Mesothelial cell of epicardium (in vitro differentiated cells): ENCODE results near the gene ATP10B. TPM values are rescaled to one million over a fixed set of nuclear protein-coding genes. Genes with fewer than 3 reads are reported as not detected.

Experiments
- DNase-seq, 2 experiments: peaks; one replicate each; pipeline ENCODE4 v3.0.0; 2021; ENCODE audit warnings: low spot score in 2 of 2; ENCODE audit not compliant: unreplicated experiment in 2 of 2
- H3K27ac Mint-ChIP-seq: 2 replicates; pipeline ENCODE4 v1.8.0; 2021; ENCODE audit warnings: mixed read lengths
- H3K27me3 Mint-ChIP-seq: 2 replicates; pipeline ENCODE4 v1.8.0; 2021; ENCODE audit warnings: low read depth, mixed read lengths
- H3K36me3 Mint-ChIP-seq: 2 replicates; pipeline ENCODE4 v1.8.0; 2021; ENCODE audit warnings: mixed read lengths
- H3K4me1 Mint-ChIP-seq: 2 replicates; pipeline ENCODE4 v1.8.0; 2021; ENCODE audit warnings: mixed read lengths
- H3K4me3 Mint-ChIP-seq: 2 replicates; pipeline ENCODE4 v1.8.0; 2021; ENCODE audit warnings: mild to moderate bottlenecking, moderate library complexity, mixed read lengths
- H3K9me3 Mint-ChIP-seq: 2 replicates; pipeline ENCODE4 v1.8.0; 2021; ENCODE audit warnings: mixed read lengths
- total RNA-seq: library from RNA; stranded (reverse); gene quantifications from 3 replicates; pipeline ENCODE4 v1.2.1, GENCODE V29; 2021
- TF ChIP-seq, protein P1 (sequence below): fragments of 200-600 bp; sonication (generic); IDR thresholded peaks from one replicate; pipeline ENCODE4 v1.5.0; 2021; ENCODE audit warnings: antibody characterized with exemption; ENCODE audit not compliant: unreplicated experiment

Gene ATP10B
- total RNA-seq, 1 donor from 2014 or later = not detected

DNA sequence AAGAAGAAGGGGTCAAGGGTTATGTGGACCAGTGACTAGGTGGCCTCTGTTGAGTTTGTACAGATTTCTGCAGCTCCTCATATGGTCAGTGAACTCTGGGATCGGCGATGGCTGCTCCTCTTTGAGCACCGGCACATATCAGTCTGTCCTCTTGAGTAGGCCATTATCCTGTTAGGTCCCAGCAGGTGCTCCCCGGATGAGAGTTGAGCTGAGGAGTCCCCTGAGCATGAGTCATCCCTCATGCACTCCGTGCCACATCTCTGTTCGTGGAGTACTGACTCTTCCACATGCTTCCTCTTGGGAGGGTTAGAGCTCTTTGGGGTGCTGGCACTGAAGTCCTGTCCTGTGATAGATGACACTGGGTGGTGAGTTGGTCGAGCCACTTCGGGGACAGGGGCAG, 286.6 kb downstream of the ATP10B start:
- peaks cover 6% of the 10 kb centered on the region for H3K27me3 Mint-ChIP-seq
- H3K27ac Mint-ChIP-seq = no peak overlapping the region
- H3K36me3 Mint-ChIP-seq = no peaks in the 10 kb centered on the region
- H3K4me3 Mint-ChIP-seq = no peak overlapping the region
- no peaks in the 10 kb centered on the region for H3K4me1 Mint-ChIP-seq
- TF ChIP-seq, protein P1, sequence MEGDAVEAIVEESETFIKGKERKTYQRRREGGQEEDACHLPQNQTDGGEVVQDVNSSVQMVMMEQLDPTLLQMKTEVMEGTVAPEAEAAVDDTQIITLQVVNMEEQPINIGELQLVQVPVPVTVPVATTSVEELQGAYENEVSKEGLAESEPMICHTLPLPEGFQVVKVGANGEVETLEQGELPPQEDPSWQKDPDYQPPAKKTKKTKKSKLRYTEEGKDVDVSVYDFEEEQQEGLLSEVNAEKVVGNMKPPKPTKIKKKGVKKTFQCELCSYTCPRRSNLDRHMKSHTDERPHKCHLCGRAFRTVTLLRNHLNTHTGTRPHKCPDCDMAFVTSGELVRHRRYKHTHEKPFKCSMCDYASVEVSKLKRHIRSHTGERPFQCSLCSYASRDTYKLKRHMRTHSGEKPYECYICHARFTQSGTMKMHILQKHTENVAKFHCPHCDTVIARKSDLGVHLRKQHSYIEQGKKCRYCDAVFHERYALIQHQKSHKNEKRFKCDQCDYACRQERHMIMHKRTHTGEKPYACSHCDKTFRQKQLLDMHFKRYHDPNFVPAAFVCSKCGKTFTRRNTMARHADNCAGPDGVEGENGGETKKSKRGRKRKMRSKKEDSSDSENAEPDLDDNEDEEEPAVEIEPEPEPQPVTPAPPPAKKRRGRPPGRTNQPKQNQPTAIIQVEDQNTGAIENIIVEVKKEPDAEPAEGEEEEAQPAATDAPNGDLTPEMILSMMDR = no peak
- no peak for DNase-seq
- H3K9me3 Mint-ChIP-seq = peaks cover 4% of the 10 kb centered on the region

DNA sequence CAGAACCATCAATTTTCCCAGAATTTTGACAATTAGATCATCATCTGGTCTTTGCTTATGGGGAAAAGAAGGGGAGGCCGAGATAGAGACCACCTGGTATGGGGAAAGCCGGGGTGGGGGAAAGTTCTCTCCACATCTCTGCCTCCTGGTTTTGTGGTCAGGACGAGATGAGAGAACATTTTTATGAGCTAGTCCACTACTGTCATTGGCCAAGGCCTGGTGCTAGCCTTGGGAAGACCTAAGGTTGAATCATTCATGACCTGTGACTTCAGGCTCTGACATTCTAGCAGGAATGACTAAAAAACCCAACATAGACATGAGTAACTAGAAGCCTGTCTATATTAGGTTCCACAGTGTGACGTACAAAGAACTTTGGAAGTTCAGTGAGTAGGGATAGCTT, 295.2 kb downstream of the ATP10B start:
- no peaks in the 10 kb centered on the region for H3K9me3 Mint-ChIP-seq
- H3K36me3 Mint-ChIP-seq = no peaks in the 10 kb centered on the region
- H3K27ac Mint-ChIP-seq = no peak overlapping the region
- peaks cover 24% of the 10 kb centered on the region for H3K4me1 Mint-ChIP-seq
- no peak overlapping the region for H3K4me3 Mint-ChIP-seq
- TF ChIP-seq, protein P1 = no peak
- DNase-seq = no peak
- peaks cover 2% of the 10 kb centered on the region for H3K27me3 Mint-ChIP-seq

DNA sequence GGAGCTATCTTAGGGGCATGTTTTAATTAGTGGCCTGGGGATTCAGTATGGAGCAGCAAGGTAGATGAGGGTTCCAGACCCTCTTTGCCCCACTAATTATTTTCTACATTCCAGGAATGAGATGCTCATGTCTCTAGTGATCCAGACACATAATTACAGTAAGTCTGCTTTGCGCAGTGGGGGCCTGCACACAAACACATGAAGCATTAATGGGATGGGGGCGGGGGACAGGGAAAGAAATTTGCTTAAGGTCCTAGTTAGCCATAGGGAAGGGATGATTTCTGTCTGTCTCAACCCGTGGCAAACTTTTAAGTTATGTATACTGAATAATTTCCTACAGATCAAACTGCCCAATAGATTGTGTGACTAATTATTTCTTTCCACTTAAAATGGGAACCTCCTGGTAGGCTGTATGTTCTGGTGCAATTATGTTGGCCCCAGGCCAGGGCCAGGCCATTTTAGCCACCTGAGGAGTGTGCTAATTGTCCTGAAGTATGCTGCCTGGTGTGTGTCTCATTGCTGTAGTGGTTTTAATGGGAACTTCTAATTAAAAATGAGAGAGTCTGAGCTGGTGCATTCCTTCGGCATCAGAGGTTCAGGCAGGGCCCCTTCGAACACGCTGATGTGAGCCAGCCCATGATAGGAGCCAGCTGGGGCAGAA, 295.9 kb downstream of the ATP10B start:
- no peak overlapping the region for H3K27ac Mint-ChIP-seq
- TF ChIP-seq, protein P1 = no peak
- H3K4me3 Mint-ChIP-seq = no peak overlapping the region

DNA sequence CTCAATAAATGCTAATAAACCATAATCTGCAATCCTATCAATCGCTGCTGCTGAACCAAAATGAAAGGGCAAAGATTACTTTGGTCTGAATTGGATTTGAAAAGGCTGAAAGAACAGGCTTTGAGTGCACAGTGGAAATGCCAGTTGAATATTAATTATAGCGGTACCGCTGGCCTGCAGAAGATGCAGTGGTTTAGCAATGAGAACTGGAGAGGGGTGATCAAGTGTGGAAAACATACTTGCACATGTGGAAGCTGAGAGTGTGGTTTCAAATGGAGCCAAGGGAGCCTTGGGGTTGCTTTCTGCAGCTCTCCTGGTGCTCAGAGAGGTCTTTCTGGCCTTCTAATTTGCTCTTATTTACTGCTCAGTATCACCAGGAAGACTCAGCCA, 296.4 kb downstream of the ATP10B start:
- Mint-ChIP-seq H3K9me3 (no peaks in the 10 kb centered on the region), H3K27me3 (peaks cover 4% of the 10 kb centered on the region), H3K4me1 (peaks cover 24% of the 10 kb centered on the region), H3K36me3 (no peaks in the 10 kb centered on the region), H3K4me3 (no peak overlapping the region), H3K27ac (no peak overlapping the region)
- TF ChIP-seq, protein P1 = no peak
- DNase-seq = no peak

More for the DNA sequence above, 295.9 kb downstream of the ATP10B start:
- Mint-ChIP-seq H3K9me3 (no peaks in the 10 kb centered on the region), H3K27me3 (peaks cover 4% of the 10 kb centered on the region), H3K36me3 (no peaks in the 10 kb centered on the region), H3K4me1 (peaks cover 24% of the 10 kb centered on the region)
- DNase-seq = no peak

DNA sequence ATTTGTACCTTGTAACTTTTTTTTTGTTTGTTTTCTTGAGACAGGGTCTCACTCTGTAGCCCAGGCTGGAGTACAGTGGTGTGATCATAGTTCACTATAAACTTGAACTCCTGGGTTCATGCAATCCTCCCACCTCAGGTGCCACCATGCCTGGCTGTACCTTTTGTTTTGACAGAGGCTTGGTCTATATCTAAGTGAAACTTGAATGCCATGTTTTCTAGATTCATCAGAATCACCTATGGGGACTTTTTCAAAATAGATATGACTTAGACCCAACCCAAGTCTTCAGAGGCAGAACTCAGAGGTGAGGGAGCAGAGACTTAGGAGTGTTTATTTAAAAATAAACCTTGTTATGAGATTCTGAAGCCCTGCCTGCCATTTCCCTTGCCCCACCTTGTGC, 301.9 kb downstream of the ATP10B start:
- Mint-ChIP-seq H3K9me3 (no peaks in the 10 kb centered on the region), H3K4me1 (peaks cover 8% of the 10 kb centered on the region), H3K4me3 (no peak overlapping the region), H3K27me3 (peaks cover 5% of the 10 kb centered on the region), H3K27ac (no peak overlapping the region), H3K36me3 (no peaks in the 10 kb centered on the region)
- TF ChIP-seq, protein P1 = no peak
- DNase-seq = no peak
